ENCODE measurements around the gene HOXD4. TPM values are rescaled to one million over a fixed set of nuclear protein-coding genes. Genes with fewer than 3 reads are reported as not detected.
A peak's percentile ranks its signal among the peaks of the same experiment; 100 is the strongest.

The HOXD4 gene
- total RNA-seq, 1 experiment from 2014 or later, result not detected

- POLR2A ChIA-PET, result interaction anchor here (0.7 to 1.0 kb wide), 2 partner anchors 48 to 76 kb away, joined by 3 read pairs; partner anchors contain the start of gene MTX2
Measured at GRCh38 chr2:176193048-176193447, 41.7 kb downstream of the HOXD4 start.

GRCh38 chr2:176199902-176200301, 48.6 kb downstream of the HOXD4 start:
- Mint-ChIP-seq H3K4me1 (ENCODE audit: insufficient read depth, unreplicated experiment) (no peaks in the 10 kb centered on the region), H3K27ac (ENCODE audit: low read depth, unreplicated experiment) (no peak overlapping the region), H3K27me3 (ENCODE audit: insufficient read depth, unreplicated experiment) (no peaks in the 10 kb centered on the region), H3K4me3 (ENCODE audit: unreplicated experiment) (no peak overlapping the region), H3K36me3 (ENCODE audit: insufficient read depth, unreplicated experiment) (no peaks in the 10 kb centered on the region), H3K9me3 (ENCODE audit: unreplicated experiment) (no peaks in the 10 kb centered on the region)
- no peak for DNase-seq (ENCODE audit: unreplicated experiment)
- POLR2A ChIA-PET, result interaction anchor here (0.5 kb wide), 1 partner anchor 13 kb away, joined by 3 read pairs; no protein-coding TSS in a partner anchor
- CTCF ChIA-PET, result interaction anchor here (0.7 to 1.3 kb wide), 3 partner anchors 14 to 24 kb away, joined by 3 to 6 read pairs (median 3); no protein-coding TSS in a partner anchor
- no TSS peak for BruUV-seq (replicated peaks)
- TF ChIP-seq CTCF (IDR thresholded peaks at IDR 0.05; ENCODE audit: unreplicated experiment), result no peak
- intact Hi-C loops (cut with micrococcal nuclease), result no loop called here

More at GRCh38 chr2:176193048-176193447, 41.7 kb downstream of the HOXD4 start:
- TF ChIP-seq CTCF (IDR thresholded peaks at IDR 0.05; ENCODE audit: unreplicated experiment), result no peak
- BruUV-seq (replicated peaks), result no TSS peak
- CTCF ChIA-PET, result no interaction called here
- no peak for DNase-seq (ENCODE audit: unreplicated experiment)
- no peaks in the 10 kb centered on the region for H3K27me3 Mint-ChIP-seq (ENCODE audit: insufficient read depth, unreplicated experiment)
- H3K36me3 Mint-ChIP-seq (ENCODE audit: insufficient read depth, unreplicated experiment), result no peaks in the 10 kb centered on the region
- H3K9me3 Mint-ChIP-seq (ENCODE audit: unreplicated experiment), result no peaks in the 10 kb centered on the region
- no peak overlapping the region for H3K27ac Mint-ChIP-seq (ENCODE audit: low read depth, unreplicated experiment)
- H3K4me1 Mint-ChIP-seq (ENCODE audit: insufficient read depth, unreplicated experiment), result no peaks in the 10 kb centered on the region
- intact Hi-C loops (cut with micrococcal nuclease), result no loop called here
- no peak overlapping the region for H3K4me3 Mint-ChIP-seq (ENCODE audit: unreplicated experiment)

GRCh38 chr2:176200971-176201370, 49.6 kb downstream of the HOXD4 start:
- CTCF ChIA-PET, result interaction anchor here (0.6 to 1.3 kb wide), 2 partner anchors 23 to 816 kb away, joined by 3 read pairs; no protein-coding TSS in a partner anchor
- Mint-ChIP-seq H3K36me3 (ENCODE audit: insufficient read depth, unreplicated experiment) (no peaks in the 10 kb centered on the region), H3K27me3 (ENCODE audit: insufficient read depth, unreplicated experiment) (no peaks in the 10 kb centered on the region), H3K4me3 (ENCODE audit: unreplicated experiment) (no peak overlapping the region), H3K27ac (ENCODE audit: low read depth, unreplicated experiment) (no peak overlapping the region), H3K4me1 (ENCODE audit: insufficient read depth, unreplicated experiment) (no peaks in the 10 kb centered on the region), H3K9me3 (ENCODE audit: unreplicated experiment) (no peaks in the 10 kb centered on the region)
- no peak for TF ChIP-seq CTCF (IDR thresholded peaks at IDR 0.05; ENCODE audit: unreplicated experiment)
- intact Hi-C loops (cut with micrococcal nuclease), result no loop called here
- POLR2A ChIA-PET, result interaction anchor here (1.3 to 1.7 kb wide), 2 partner anchors 68 to 411 kb away, joined by 3 to 5 read pairs; partner anchors contain the start of gene MTX2
- no peak for DNase-seq (ENCODE audit: unreplicated experiment)
- no TSS peak for BruUV-seq (replicated peaks)

- intact Hi-C loops (cut with micrococcal nuclease), result no loop called here
- no TSS peak for BruUV-seq (replicated peaks)
- H3K36me3 Mint-ChIP-seq (ENCODE audit: insufficient read depth, unreplicated experiment), result no peaks in the 10 kb centered on the region
- no peaks in the 10 kb centered on the region for H3K27me3 Mint-ChIP-seq (ENCODE audit: insufficient read depth, unreplicated experiment)
- H3K4me1 Mint-ChIP-seq (ENCODE audit: insufficient read depth, unreplicated experiment), result no peaks in the 10 kb centered on the region
- TF ChIP-seq CTCF (IDR thresholded peaks at IDR 0.05; ENCODE audit: unreplicated experiment), result no peak
- H3K9me3 Mint-ChIP-seq (ENCODE audit: unreplicated experiment), result no peaks in the 10 kb centered on the region
- ChIA-PET CTCF (interaction anchor here (0.6 kb wide), 1 partner anchor 36 kb away, joined by 3 read pairs; no protein-coding TSS in a partner anchor), POLR2A (interaction anchor here (1.7 kb wide), 1 partner anchor 66 kb away, joined by 5 read pairs; the partner anchor contains the start of gene MTX2)
- no peak for DNase-seq (ENCODE audit: unreplicated experiment)
- H3K4me3 Mint-ChIP-seq (ENCODE audit: unreplicated experiment), result no peak overlapping the region
- no peak overlapping the region for H3K27ac Mint-ChIP-seq (ENCODE audit: low read depth, unreplicated experiment)
Measured at GRCh38 chr2:176202491-176202890, 51.1 kb downstream of the HOXD4 start.

Small RNAs within 50 kb of the gene (microRNA-seq; reads per million reads assigned to microRNA genes)
- gene MIR10B, result 68.7 reads per million, percentile 69 among the genes with 10 or more reads in this experiment

Other genes starting within 250 kb of the HOXD4 start
- 21.8 and 23.3 TPM in 2 replicates for gene LNPK, start 149.3 kb upstream of the HOXD4 start, total RNA-seq (2022)
- gene EVX2, start 67.6 kb upstream of the HOXD4 start, total RNA-seq (2022), result not detected in 2 replicates
- gene HOXD13, start 58.8 kb upstream of the HOXD4 start, total RNA-seq (2022), result not detected in 2 replicates
- gene HOXD12, start 51.8 kb upstream of the HOXD4 start, total RNA-seq (2022), result not detected in 2 replicates
- gene HOXD11, start 44.3 kb upstream of the HOXD4 start, total RNA-seq (2022), result not detected in 2 replicates
- gene HOXD10, start 34.8 kb upstream of the HOXD4 start, total RNA-seq (2022), result not detected in 2 replicates
- not detected in 2 replicates for gene HOXD9, start 28.8 kb upstream of the HOXD4 start, total RNA-seq (2022)
- gene HOXD8, start 21.8 kb upstream of the HOXD4 start, total RNA-seq (2022), result not detected in 2 replicates
- not detected in 2 replicates for gene HOXD3, start 5.8 kb downstream of the HOXD4 start, total RNA-seq (2022)
- not detected in 2 replicates for gene HOXD1, start 37.1 kb downstream of the HOXD4 start, total RNA-seq (2022)
- 38.0 and 40.9 TPM in 2 replicates for gene MTX2, start 117.9 kb downstream of the HOXD4 start, total RNA-seq (2022)